NCI-H2196 (cell line): Measurements from ENCODE around the gene GSK3B.
"Not testable (repeated sequence)": the region's sequence is repeated elsewhere in the genome, so short reads cannot be mapped to it uniquely, and the experiment has no call there.

Experiments
- DNase-seq: peaks from one replicate; lab custom pipeline; 2025; ENCODE audit not compliant: unreplicated experiment; lab: John Stamatoyannopoulos, UW

GSK3B gene

DNA sequence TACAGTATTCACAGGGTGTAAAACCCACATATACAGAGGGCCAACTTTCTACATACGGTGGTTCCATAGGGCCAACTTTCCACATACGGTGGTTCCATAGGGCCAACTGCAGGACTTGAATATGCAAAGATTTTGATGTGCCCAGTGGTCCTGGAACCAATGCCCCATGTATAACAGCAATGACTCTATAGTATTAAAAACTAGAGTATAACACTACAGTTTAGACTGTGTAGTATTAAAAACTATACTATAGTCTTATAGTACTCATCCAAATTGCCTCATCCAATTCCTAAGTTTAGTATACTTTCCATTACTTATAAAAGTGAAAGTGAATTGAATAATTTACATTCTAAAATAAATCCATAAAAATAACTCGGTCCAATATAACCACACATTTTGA, 75.9 kb downstream of the GSK3B start:
- no peak for DNase-seq

DNA sequence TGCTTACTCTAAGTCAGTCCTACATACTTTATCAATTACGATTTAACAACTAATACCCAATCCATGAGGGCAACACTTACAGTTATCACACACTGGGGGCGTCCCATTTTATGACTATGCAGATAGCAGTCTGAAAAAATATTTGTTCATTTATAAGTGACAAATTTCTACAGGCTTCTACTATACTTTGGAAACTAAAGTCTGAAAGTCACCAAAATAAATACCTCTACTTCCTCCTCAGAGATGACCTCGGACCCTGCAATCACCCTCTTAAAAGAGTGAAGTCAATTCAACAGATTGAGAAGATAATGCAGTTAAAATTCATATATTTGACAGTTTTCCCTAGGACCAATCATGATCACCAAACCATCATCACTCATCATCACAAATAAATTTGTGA, 76.6 kb downstream of the GSK3B start:
- DNase-seq, result no peak

DNA sequence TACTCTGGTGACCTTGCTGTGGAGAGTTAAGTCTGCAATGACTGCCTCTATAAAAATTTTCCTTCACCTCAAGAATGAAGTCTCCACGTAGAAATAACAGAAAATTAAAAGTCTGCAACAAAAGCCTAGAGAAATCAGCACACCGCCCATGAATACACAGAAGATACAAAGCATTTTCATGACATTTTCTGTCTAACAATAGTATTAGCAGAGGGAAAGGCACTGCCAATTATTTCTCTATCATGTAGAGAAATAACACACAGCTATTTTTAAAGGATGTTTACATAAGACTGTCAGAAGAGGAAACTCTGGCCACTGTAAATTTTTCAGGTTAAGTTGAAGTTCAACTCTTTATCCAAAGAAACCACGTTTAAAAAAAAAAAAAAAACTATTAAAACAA, 80.8 kb downstream of the GSK3B start:
- no peak for DNase-seq

DNA sequence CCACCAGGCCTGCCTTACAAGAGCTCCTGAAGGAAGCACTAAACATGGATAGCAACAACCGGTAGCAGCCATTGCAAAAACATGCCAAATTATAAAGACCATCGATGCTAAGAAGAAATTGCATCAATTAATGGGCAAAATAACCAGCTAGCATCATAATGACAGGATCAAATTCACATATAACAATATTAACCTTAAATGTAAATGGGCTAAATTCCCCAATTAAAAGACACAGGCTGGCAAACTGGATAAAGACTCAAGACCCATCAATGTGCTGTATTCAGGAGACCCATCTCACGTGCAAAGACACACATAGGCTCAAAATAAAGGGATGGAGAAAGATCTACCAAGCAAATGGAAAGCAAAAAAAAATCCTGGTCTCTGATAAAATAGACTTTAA, 88.5 kb downstream of the GSK3B start:
- DNase-seq, result not testable (repeated sequence)

DNA sequence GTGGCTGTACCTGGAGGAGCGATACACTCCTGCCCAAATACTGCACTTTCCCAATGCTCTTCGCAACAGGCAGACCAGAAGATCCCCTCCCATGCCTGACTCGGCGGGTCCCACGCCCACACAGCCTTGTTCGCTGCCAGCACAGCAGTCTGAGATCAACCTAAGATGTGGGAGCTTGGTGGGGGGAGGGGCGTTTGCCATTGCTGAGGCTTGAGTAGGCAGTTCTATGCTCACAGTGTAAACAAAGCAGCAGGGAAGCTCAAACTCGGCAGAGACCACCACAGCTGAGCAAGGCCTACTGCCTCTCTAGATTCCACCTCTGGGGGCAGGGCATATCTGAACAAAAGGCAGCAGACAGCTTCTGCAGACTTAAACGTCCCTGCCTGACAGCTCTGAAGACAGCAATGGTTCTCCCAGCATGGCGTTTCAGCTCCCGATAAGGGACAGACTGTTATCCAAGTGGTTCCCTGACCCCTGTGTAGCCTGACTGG, 90.2 kb downstream of the GSK3B start:
- DNase-seq, result not testable (repeated sequence)

DNA sequence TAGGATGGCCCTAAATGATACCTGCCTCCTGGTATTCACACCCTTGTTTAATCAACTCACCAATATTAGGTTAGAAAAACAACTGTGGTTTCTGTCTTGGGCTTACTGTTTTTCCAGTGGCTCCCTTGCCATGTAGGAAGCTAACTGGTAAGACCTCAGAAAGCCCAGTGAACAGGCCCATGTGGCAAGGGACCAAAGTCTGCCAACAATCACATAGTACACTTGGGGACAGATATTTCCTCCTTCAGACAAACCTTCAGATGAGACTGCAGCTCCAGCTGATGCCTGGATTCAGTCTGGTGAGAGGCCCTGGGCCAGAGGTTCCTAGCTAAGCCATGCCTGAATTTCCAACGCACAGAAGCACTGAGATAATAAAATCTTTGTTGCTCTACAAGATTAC, 96.1 kb downstream of the GSK3B start:
- DNase-seq, result no peak

DNA sequence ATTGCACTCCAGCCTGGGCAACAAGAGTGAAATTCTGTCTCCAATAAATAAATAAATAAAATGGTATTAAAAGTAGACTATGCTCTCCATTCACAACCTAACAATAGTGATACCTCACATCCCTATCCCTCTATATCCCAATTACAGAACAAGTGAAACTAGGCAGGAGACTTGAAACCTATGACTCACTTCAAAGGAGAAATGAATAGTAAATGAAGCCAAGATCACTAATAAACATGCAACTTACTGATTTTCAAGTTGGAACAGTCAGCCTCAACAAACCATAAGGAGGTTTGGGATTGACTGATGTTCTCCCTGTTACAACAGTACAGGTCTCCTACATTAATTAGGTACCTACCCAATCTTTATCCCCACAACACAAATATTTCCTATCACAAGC, 103.4 kb downstream of the GSK3B start:
- no peak for DNase-seq

DNA sequence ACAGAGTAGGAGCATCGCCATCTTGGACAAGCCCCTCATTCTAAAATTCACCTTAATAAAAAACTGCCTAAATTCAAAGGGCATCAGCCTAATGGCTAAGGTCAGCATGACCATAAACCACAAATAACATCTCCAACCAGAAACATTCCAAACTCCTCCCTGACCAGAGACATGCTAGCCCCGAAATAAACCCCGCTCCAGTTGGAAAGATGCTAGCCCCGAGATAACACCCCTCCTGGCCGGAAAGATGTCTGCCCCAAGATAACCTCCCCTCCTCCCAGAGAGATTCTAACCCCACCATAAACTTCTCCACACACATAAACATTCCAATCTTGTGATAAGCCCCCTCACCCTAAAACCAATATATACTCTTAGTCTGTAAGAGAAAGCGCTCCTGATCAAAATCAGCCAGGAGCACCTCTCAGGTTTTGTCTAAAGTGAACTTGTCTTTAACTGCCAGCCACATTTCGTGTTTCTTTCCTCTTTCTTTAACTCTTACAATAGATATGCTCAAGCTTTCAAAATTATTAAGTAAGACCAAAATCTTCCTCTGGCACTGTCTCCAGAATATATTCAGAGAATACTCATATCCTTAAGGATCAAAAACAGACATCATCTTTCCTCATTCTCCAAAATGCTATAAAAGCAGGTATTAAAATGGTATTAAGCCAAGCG, 104.1 kb downstream of the GSK3B start:
- no peak for DNase-seq

DNA sequence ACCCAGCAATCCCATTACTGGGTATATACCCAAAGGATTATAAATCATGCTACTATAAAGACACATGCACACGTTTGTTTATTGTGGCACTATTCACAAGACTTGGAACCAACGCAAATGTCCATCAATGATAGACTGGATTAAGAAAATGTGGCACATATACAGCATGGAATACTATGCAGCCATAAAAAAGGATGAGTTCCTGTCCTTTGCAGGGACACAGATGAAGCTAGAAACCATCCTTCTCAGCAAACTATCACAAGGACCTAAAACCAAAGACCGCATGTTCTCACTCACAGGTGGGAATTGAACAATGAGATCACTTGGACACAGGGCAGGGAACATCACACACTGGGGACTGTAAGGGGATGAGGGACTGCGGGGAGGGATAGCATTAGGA, 107.4 kb downstream of the GSK3B start:
- DNase-seq, result not testable (repeated sequence)

DNA sequence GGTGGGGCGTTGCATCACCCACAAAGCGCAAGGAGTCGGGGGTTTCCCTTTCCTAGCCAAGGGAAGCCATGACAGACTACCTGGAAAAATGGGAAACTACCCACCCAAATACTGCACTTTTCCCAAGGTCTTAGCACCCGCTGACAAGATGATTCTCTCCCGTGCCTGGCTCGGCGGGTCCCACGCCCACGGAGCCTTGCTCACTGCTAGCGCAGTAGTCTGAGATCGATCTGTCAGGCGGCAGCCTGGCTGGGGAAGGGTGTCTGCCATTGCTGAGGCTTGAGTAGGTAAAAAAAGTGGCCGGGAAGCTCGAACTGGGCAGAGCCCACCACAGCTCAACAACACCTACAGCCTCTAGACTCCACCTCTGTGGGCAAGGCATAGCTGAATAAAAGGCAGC, 112.9 kb downstream of the GSK3B start:
- no peak for DNase-seq

DNA sequence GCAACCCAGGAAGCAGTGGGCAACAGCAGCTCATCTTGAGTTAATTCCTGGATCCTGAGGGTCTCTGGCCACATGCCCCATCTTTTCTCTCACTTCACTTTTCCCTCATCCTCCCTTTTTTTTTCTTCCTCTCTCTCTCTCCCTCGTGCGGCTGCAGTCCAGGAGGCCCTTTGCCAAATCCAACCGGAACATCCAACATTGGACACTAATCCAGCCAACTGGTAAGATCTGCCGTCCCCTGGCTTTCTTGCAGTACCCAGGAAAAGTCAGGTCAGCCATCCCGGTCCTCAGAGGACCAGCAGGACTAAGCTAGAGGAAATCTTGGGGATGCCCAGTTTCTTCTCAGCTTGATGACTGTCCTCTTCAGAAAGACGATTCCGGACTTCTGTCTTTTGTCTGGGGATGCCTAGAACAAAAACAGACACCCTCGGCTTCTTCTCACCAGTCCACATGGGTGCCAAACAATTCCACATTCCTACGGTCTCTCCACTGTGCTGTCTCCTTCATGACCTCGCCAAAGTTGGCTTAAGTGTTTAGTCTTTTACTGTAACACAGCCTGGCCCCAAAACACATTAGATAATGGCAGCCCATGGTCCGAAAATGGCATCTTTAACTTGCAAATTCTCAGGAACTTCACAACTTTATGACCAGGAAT, 115.6 kb downstream of the GSK3B start:
- no peak for DNase-seq

DNA sequence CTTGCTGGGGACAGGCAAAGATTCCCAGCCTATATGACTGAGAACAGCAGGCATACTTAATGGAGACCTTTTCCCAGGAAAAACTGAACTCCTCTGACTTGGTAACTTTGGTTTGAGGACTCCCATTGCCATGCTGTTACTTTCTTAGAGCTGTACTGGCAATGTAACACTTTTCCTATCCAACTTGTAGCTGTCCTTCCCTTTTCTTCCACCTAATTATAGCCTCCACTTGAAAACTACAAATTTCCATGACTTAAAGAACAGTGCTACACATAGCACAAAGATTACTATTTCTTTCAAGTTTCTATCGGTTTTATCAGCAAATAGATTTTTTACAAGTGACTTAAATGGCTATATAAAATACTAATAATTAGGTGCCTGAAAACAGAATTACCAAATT, 116.9 kb downstream of the GSK3B start:
- no peak for DNase-seq

DNA sequence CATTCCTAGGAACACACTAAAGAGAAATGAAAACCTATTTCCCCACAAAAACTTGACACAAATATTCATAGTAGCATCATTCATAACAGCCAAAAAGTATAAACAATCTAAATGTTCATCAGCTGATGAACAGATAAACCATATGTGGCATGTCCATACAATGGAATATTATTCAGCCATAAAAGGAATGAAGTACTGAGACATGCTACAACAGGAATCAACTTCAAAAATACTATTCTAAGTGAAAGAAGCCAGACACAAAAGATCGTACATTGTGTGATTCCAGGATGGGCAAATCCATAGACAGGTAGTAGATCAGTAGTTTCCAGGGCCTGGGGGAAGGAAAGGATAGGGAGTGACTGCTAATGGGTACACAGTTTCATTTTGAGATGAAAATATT, 118.0 kb downstream of the GSK3B start:
- no peak for DNase-seq

DNA sequence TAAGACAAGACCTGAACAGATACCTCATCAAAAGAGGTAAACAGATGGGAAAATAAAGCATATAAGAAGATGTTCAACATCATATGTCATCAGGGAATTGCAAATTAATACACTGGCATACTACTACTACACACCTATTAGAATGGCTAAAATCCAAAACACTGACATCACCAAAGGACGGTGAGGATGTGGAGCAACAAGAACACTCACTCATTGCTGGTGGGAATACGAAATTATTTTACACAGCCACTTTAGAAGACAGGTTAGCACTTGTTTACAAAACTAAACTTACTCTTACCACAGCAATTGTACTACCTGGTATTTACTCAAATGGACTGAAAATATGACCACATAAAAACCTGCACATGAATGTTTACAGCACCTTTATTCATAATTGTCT, 119.6 kb downstream of the GSK3B start:
- no peak for DNase-seq

DNA sequence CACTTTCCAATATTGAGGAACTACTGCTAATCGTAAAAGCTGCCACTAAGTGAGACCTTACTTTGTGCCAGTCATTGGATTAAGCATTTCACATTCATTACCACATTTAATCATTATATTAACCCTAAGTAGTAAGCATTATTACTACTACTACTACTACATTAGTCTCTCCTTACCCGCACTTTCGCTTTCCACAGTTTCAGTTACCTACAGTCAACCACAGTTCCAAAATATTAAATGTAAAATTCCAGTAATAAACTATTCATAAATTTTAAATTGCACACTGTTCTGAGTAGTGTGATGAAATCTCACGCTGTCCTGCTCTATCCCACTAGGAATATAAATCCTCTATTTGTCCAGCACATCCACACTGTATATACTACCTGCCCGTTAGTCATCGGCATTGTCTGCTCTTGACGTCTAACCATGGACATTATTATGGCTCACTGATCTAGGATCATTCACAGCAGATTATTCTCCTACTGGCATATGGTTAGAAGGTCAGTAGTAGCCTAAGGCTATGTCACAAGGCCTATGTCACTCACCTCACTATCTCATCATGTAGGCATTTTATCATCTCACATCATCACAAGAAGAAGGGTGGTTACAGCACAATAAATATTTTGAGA, 121.1 kb downstream of the GSK3B start:
- no peak for DNase-seq

DNA sequence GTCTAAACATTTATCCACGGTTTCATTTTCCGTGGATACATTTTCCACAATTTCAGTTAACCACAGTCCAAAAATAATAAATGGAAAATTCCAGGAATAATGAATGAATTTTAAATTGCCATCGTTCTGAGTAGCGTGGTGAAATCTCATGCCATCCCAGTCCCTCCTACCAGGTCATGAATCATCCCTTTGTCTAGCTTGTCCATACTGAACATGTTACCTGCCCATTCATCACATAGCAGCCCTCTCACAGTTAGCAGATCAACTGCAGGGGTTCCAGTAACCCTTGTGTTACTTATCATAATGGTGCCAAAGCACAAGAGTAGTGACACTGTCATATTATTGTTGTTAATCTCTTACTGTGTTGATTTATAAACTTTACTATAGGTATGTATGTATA, 124.5 kb downstream of the GSK3B start:
- no peak for DNase-seq

DNA sequence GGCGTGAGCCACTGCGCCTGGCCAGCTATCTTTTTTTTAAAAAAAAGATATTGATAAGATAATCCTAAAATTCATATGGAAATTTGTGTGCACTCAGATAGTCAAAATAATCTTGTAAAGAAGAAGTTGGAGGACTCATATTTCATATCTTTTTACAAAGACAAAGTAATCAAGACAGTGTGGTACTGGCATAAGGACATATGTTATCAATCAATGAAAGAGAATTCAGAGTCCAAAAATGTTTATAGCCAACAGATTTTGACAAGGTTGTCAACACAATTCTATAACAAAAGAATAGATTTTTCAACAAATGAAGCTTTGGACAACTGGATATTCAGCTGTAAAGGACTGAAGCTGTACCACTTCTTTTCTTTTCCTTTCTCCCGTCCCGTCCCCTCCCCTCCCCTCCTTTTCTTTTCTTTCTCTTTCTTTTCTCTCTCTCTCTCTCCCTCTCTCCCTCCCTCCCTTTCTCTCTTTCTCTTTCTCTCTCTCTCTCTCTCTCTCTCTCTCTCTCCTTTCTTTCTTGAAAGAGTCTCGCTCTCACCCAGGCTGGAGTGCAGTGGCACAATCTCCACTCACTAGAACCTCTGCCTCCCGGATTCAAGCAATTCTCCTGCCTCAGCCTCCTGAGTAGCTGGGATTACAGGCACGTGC, 126.8 kb downstream of the GSK3B start:
- DNase-seq, result no peak

DNA sequence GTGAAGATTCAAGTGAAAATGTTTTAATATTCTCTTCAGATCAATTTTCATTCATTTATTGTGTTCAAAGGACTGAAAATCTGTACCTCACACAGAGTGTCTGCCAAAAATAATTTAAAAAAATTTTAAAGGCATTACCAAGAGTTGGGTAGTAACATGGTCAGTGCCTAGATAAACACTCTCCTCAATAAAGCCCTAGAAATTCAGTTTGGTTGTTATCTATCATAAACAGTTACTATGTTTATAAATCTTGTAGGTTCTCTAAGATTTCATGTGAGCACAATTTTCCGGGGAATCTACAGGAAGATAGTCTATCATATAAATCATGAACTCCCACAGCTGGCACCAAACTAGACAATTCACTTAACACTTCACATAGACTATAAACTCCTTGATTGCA, 128.6 kb downstream of the GSK3B start:
- DNase-seq, result no peak

DNA sequence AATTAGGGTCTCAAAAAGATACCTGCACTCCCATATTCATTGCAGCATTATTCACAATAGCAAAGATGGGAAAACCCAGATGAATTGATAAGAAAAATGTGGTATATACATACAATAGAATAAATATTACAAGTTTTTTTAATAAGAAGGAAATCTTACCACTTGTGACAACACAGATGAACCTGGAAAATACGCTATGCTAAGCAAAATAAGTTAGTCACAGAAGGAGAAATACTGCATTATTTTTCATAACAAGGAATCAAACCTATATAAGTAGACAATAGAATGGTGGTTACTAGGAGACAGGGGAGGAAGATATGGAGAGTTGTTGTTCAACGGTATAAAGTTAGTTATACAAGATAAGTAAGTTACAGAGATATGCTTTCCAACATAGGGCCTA, 130.0 kb downstream of the GSK3B start:
- no peak for DNase-seq

DNA sequence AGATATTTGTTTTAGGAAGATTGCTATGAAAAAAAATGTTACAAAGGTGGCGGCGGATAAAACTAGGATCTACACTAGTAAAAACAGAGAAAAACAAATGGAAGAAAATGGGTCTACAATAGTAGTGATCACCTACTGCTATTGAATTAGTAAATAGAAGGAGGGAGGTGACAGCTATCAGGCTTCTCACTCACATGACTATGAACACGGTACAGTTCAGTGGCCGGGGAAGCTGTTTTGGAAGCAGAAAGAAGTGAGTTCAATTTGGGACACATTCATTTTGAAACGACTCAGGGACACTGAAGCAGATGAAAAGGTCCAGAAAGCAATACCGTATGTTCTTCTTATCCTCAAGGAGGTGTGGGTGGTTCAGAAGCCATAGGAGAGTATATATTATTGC, 138.3 kb downstream of the GSK3B start:
- DNase-seq, result no peak

DNA sequence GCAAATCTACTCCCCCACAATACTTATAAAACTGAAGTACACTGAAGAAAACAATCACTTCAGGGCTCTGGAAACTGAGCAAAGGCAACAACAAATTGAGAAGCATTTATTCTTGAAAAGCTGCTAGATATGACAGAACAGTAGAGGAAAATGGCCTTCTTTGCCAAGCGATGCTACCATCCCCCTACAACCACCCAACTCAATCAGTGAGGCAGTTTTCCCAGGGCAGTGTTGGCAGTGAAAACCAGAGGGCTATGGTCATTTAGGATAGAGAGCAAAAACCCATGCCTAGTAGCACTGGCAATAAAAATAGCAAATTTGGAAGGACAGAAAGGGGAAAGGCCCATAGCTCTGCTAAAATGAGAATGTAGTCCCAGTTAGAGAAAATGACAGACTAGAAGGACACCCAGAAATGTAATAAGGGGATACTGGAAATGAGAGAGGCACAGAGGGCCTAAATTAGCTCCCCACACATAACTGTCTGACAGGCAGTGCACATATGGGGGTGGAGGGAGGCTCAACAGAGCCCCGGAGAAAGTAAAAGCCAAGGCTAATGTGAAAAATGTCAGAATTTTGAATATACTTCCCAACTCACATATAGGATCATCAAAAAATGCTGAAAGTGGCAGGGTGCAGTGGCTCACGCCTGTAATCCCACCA, 143.5 kb downstream of the GSK3B start:
- DNase-seq, result no peak
